ENCODE data around the gene NAALADL1. TPM values are rescaled to one million over a fixed set of nuclear protein-coding genes. Genes with fewer than 3 reads are reported as not detected.

NAALADL1 gene
- total RNA-seq, 1 experiment from 2014 or later, result 1.4 TPM

GRCh38 chr11:64998690-64999431 lies 59.5 kb downstream of the NAALADL1 start:
- no peaks in the 10 kb centered on the region for H3K27me3 ChIP-seq (ENCODE audit: control insufficient read depth, insufficient read depth, low read length)
- no peaks in the 10 kb centered on the region for H3K36me3 ChIP-seq (replicated peaks; ENCODE audit: control insufficient read depth, insufficient read depth, low read length)
- no peak overlapping the region for H3K4me3 ChIP-seq (ENCODE audit: insufficient read depth, low read depth, low read length)
- no peak for DNase-seq

GRCh38 chr11:64998141-64998540 lies 60.2 kb downstream of the NAALADL1 start:
- H3K36me3 ChIP-seq (replicated peaks; ENCODE audit: control insufficient read depth, insufficient read depth, low read length), result no peaks in the 10 kb centered on the region
- H3K27me3 ChIP-seq (ENCODE audit: control insufficient read depth, insufficient read depth, low read length), result no peaks in the 10 kb centered on the region
- DNase-seq, result no peak
- no peak overlapping the region for H3K4me3 ChIP-seq (ENCODE audit: insufficient read depth, low read depth, low read length)

- Histone ChIP-seq H3K36me3 (replicated peaks; ENCODE audit: control insufficient read depth, insufficient read depth, low read length) (no peaks in the 10 kb centered on the region), H3K4me3 (ENCODE audit: insufficient read depth, low read depth, low read length) (no peak within 1 kb of the TSS; the same call in 1 of the 2 replicates), H3K27me3 (ENCODE audit: control insufficient read depth, insufficient read depth, low read length) (no peaks in the 10 kb centered on the region)
- DNase-seq, result peak; percentile 93
Measured at GRCh38 chr11:64996710-64997380, 61.5 kb downstream of the NAALADL1 start, which contains the start of gene BATF2. Gene BATF2, minus strand, starts transcription at chr11:64996971. Its CDS starts 57 bp downstream, at chr11:64996914.

GRCh38 chr11:64996327-64996709 lies 62.0 kb downstream of the NAALADL1 start:
- H3K36me3 ChIP-seq (replicated peaks; ENCODE audit: control insufficient read depth, insufficient read depth, low read length), result no peaks in the 10 kb centered on the region
- H3K27me3 ChIP-seq (ENCODE audit: control insufficient read depth, insufficient read depth, low read length), result no peaks in the 10 kb centered on the region
- DNase-seq, result no peak
- no peak overlapping the region; the same call in 1 of the 2 replicates for H3K4me3 ChIP-seq (ENCODE audit: insufficient read depth, low read depth, low read length)

Other genes starting within 250 kb of the NAALADL1 start
- 31.7 and 40.0 TPM in 2 replicates for gene MEN1, start 248.0 kb downstream of the NAALADL1 start, total RNA-seq (2014; rRNA removed; shearing (Covaris generic))
- 2.3 and 2.6 TPM in 2 replicates for gene CDC42BPG, start 213.9 kb downstream of the NAALADL1 start, total RNA-seq (2014; rRNA removed; shearing (Covaris generic))
- gene EHD1, start 179.9 kb downstream of the NAALADL1 start, total RNA-seq (2014; rRNA removed; shearing (Covaris generic)), result 23.7 and 30.2 TPM in 2 replicates
- gene ATG2A, start 141.3 kb downstream of the NAALADL1 start, total RNA-seq (2014; rRNA removed; shearing (Covaris generic)), result 19.3 and 22.5 TPM in 2 replicates
- gene PPP2R5B, start 133.9 kb downstream of the NAALADL1 start, total RNA-seq (2014; rRNA removed; shearing (Covaris generic)), result 5.0 and 6.0 TPM in 2 replicates
- gene GPHA2, start 122.7 kb downstream of the NAALADL1 start, total RNA-seq (2014; rRNA removed; shearing (Covaris generic)), result 2.4 TPM in 1 of 2 replicates, not detected in the other
- gene MAJIN, start 86.4 kb downstream of the NAALADL1 start, total RNA-seq (2014; rRNA removed; shearing (Covaris generic)), result 0.97 and 1.1 TPM in 2 replicates
- 0.55 TPM in 1 of 2 replicates, not detected in the other for gene BATF2, start 61.6 kb downstream of the NAALADL1 start, total RNA-seq (2014; rRNA removed; shearing (Covaris generic))
- 219 and 221 TPM in 2 replicates for gene ARL2, start 44.4 kb downstream of the NAALADL1 start, total RNA-seq (2014; rRNA removed; shearing (Covaris generic))
- 11.8 and 12.7 TPM in 2 replicates for gene SNX15, start 31.1 kb downstream of the NAALADL1 start, total RNA-seq (2014; rRNA removed; shearing (Covaris generic))
- gene SAC3D1, start 17.3 kb downstream of the NAALADL1 start, total RNA-seq (2014; rRNA removed; shearing (Covaris generic)), result 15.4 TPM in 2 replicates
- gene CDCA5, start 25.5 kb upstream of the NAALADL1 start, total RNA-seq (2014; rRNA removed; shearing (Covaris generic)), result 83.8 and 88.7 TPM in 2 replicates
- 53.8 and 55.3 TPM in 2 replicates for gene ZFPL1, start 25.7 kb upstream of the NAALADL1 start, total RNA-seq (2014; rRNA removed; shearing (Covaris generic))
- gene VPS51, start 37.7 kb upstream of the NAALADL1 start, total RNA-seq (2014; rRNA removed; shearing (Covaris generic)), result 162 and 186 TPM in 2 replicates
- gene TM7SF2, start 53.3 kb upstream of the NAALADL1 start, total RNA-seq (2014; rRNA removed; shearing (Covaris generic)), result 31.9 and 45.2 TPM in 2 replicates
- gene ZNHIT2, start 59.1 kb upstream of the NAALADL1 start, total RNA-seq (2014; rRNA removed; shearing (Covaris generic)), result 14.1 and 22.5 TPM in 2 replicates
- 779 and 1,014 TPM in 2 replicates for gene FAU, start 63.6 kb upstream of the NAALADL1 start, total RNA-seq (2014; rRNA removed; shearing (Covaris generic))
- 89.9 and 93.3 TPM in 2 replicates for gene MRPL49, start 63.8 kb upstream of the NAALADL1 start, total RNA-seq (2014; rRNA removed; shearing (Covaris generic))
- gene SYVN1, start 76.0 kb upstream of the NAALADL1 start, total RNA-seq (2014; rRNA removed; shearing (Covaris generic)), result 11.5 and 21.9 TPM in 2 replicates
- gene SPDYC, start 111.7 kb upstream of the NAALADL1 start, total RNA-seq (2014; rRNA removed; shearing (Covaris generic)), result 2.0 and 2.3 TPM in 2 replicates
- 160 and 165 TPM in 2 replicates for gene CAPN1, start 123.4 kb upstream of the NAALADL1 start, total RNA-seq (2014; rRNA removed; shearing (Covaris generic))
- 27.6 and 35.2 TPM in 2 replicates for gene POLA2, start 203.4 kb upstream of the NAALADL1 start, total RNA-seq (2014; rRNA removed; shearing (Covaris generic))